GF-D8 (cell line): ENCODE measurements around the gene ZSWIM6.

Source experiments
- DNase-seq: peaks from one replicate; lab custom pipeline; 2025; lab: John Stamatoyannopoulos, UW

Gene ZSWIM6

GRCh38 chr5:61538722-61539501 lies 206.9 kb downstream of the ZSWIM6 start:
- DNase-seq = no peak

GRCh38 chr5:61549530-61549929 lies 217.5 kb downstream of the ZSWIM6 start:
- DNase-seq = no peak

- no peak for DNase-seq
These were observed 219.7 kb downstream of the ZSWIM6 start for GRCh38 chr5:61551637-61552313.

GRCh38 chr5:61559146-61559545 lies 227.1 kb downstream of the ZSWIM6 start:
- no peak for DNase-seq

- DNase-seq = no peak
These were observed 227.7 kb downstream of the ZSWIM6 start for GRCh38 chr5:61559722-61560121.

- DNase-seq = no peak
These were observed 231.3 kb downstream of the ZSWIM6 start for GRCh38 chr5:61563401-61563800.

GRCh38 chr5:61567337-61567736 lies 235.3 kb downstream of the ZSWIM6 start:
- no peak for DNase-seq

GRCh38 chr5:61569353-61569752 lies 237.3 kb downstream of the ZSWIM6 start:
- no peak for DNase-seq

- no peak for DNase-seq
These were observed 238.7 kb downstream of the ZSWIM6 start for GRCh38 chr5:61570767-61571166.

GRCh38 chr5:61572959-61573358 lies 240.9 kb downstream of the ZSWIM6 start:
- DNase-seq = no peak

GRCh38 chr5:61575103-61575502 lies 243.0 kb downstream of the ZSWIM6 start:
- no peak for DNase-seq

- DNase-seq = no peak
These were observed 243.5 kb downstream of the ZSWIM6 start for GRCh38 chr5:61575581-61575980.

- DNase-seq = no peak
These were observed 244.5 kb downstream of the ZSWIM6 start for GRCh38 chr5:61576556-61576955.

GRCh38 chr5:61578858-61579503 lies 246.9 kb downstream of the ZSWIM6 start:
- DNase-seq = no peak

GRCh38 chr5:61582205-61582820 lies 250.3 kb downstream of the ZSWIM6 start:
- no peak for DNase-seq

GRCh38 chr5:61582887-61583286 lies 250.8 kb downstream of the ZSWIM6 start:
- no peak for DNase-seq

- DNase-seq = no peak
These were observed 254.3 kb downstream of the ZSWIM6 start for GRCh38 chr5:61586096-61587084.

GRCh38 chr5:61587125-61587524 lies 255.1 kb downstream of the ZSWIM6 start:
- no peak for DNase-seq

GRCh38 chr5:61588216-61588615 lies 256.2 kb downstream of the ZSWIM6 start:
- DNase-seq = no peak

- DNase-seq = no peak
These were observed 257.9 kb downstream of the ZSWIM6 start for GRCh38 chr5:61589946-61590345.

GRCh38 chr5:61590473-61590872 lies 258.4 kb downstream of the ZSWIM6 start:
- no peak for DNase-seq
